Measurements from ENCODE around the gene DNM2.

The DNM2 gene

DNA sequence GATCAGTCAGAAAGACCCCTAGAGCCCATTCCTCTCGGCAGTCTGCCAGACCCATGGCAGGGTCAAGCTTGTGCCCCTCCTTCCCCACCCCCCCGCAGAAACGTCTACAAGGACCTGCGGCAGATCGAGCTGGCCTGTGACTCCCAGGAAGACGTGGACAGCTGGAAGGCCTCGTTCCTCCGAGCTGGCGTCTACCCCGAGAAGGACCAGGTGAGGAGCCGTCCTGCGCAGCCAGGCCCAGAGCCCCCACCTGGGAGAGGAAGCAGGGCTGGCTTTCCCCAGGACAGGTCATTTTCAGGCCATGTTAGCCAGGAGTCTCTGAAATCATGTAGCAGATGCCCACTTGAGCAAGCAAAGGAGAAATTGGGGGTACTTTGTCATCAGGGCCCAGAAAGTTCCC, 105.8 kb downstream of the DNM2 start:
- no peaks in the 10 kb centered on the region for H3K9me3 ChIP-seq (ENCODE audit: control insufficient read depth, insufficient read depth, low read depth, low read length)
- H3K4me3 ChIP-seq (ENCODE audit: low read depth, low read length) = no peak overlapping the region
- TF ChIP-seq, protein P1, sequence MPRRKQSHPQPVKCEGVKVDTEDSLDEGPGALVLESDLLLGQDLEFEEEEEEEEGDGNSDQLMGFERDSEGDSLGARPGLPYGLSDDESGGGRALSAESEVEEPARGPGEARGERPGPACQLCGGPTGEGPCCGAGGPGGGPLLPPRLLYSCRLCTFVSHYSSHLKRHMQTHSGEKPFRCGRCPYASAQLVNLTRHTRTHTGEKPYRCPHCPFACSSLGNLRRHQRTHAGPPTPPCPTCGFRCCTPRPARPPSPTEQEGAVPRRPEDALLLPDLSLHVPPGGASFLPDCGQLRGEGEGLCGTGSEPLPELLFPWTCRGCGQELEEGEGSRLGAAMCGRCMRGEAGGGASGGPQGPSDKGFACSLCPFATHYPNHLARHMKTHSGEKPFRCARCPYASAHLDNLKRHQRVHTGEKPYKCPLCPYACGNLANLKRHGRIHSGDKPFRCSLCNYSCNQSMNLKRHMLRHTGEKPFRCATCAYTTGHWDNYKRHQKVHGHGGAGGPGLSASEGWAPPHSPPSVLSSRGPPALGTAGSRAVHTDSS (tag by site-specific recombination; IDR thresholded peaks at IDR 0.05) = no peak
- TF ChIP-seq, protein P2, sequence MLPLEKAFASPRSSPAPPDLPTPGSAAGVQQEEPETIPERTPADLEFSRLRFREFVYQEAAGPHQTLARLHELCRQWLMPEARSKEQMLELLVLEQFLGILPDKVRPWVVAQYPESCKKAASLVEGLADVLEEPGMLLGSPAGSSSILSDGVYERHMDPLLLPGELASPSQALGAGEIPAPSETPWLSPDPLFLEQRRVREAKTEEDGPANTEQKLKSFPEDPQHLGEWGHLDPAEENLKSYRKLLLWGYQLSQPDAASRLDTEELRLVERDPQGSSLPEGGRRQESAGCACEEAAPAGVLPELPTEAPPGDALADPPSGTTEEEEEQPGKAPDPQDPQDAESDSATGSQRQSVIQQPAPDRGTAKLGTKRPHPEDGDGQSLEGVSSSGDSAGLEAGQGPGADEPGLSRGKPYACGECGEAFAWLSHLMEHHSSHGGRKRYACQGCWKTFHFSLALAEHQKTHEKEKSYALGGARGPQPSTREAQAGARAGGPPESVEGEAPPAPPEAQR (tag by site-specific recombination; IDR thresholded peaks at IDR 0.05) = no peak
- TF ChIP-seq ZNF747 (tag by site-specific recombination; IDR thresholded peaks at IDR 0.05) = no peak
- no peak for TF ChIP-seq ZNF324 (tag by site-specific recombination; IDR thresholded peaks at IDR 0.05)
- TF ChIP-seq ZNF223 (tag by site-specific recombination; IDR thresholded peaks at IDR 0.05) = no peak
- TF ChIP-seq ZNF37A (tag by site-specific recombination; IDR thresholded peaks at IDR 0.05) = no peak
- no peak for TF ChIP-seq ZNF626 (tag by site-specific recombination; IDR thresholded peaks at IDR 0.05)
- TF ChIP-seq REPIN1 (tag by site-specific recombination; IDR thresholded peaks at IDR 0.05; ENCODE audit: low read depth) = no peak
- TF ChIP-seq ZBTB11 (tag by site-specific recombination; conservative IDR thresholded peaks at IDR 0.05; ENCODE audit: low read depth) = no peak
- TF ChIP-seq, protein P3, sequence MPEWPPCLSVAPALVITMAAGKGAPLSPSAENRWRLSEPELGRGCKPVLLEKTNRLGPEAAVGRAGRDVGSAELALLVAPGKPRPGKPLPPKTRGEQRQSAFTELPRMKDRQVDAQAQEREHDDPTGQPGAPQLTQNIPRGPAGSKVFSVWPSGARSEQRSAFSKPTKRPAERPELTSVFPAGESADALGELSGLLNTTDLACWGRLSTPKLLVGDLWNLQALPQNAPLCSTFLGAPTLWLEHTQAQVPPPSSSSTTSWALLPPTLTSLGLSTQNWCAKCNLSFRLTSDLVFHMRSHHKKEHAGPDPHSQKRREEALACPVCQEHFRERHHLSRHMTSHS (tag by site-specific recombination; IDR thresholded peaks at IDR 0.05) = no peak
- TF ChIP-seq GLIS1 (tag by site-specific recombination; IDR thresholded peaks at IDR 0.05) = no peak
- no peak for TF ChIP-seq REST (tag by site-specific recombination; IDR thresholded peaks at IDR 0.05)
- TF ChIP-seq SCRT2 (tag by site-specific recombination; IDR thresholded peaks at IDR 0.05) = no peak
- no peak for TF ChIP-seq ZNF302 (tag by site-specific recombination; IDR thresholded peaks at IDR 0.05; ENCODE audit: low read depth)
- TF ChIP-seq ZNF670 (tag by site-specific recombination; IDR thresholded peaks at IDR 0.05; ENCODE audit: low read depth) = no peak
- TF ChIP-seq ZEB2 (tag by site-specific recombination; IDR thresholded peaks at IDR 0.05) = no peak
- TF ChIP-seq ZNF585B (tag by site-specific recombination; IDR thresholded peaks at IDR 0.05) = no peak
- TF ChIP-seq ZNF785 (tag by site-specific recombination; IDR thresholded peaks at IDR 0.05) = no peak
- no peak overlapping the region for H3K27ac ChIP-seq (ENCODE audit: extremely low read depth, low read depth, low read length)
- H3K4me1 ChIP-seq (ENCODE audit: control insufficient read depth, insufficient read depth, low read length) = no peaks in the 10 kb centered on the region
- ChIA-PET CTCF (no interaction called here), POLR2A (no interaction called here)
- H3K36me3 ChIP-seq (ENCODE audit: control insufficient read depth in 2 of 2, insufficient read depth in 1 of 2, low read length in 2 of 2) = peaks cover 24 to 70% of the 10 kb centered on the region in 2 experiments; a peak in 2 of 3 replicates
